Neuronal stem cell (in vitro differentiated cells): ENCODE results near the gene NOM1.

Source experiments
- DNase-seq: peaks from one replicate; pipeline ENCODE4 v3.0.0-alpha.2; 2013; ENCODE audit warnings: low spot score
- H2AFZ ChIP-seq: one replicate; pipeline ENCODE4 v1.6.1; 2013; ENCODE audit warnings: mild to moderate bottlenecking, low read length, inconsistent platforms
- H2AK5ac ChIP-seq: 2 replicates; pipeline ENCODE4 v1.6.1; 2013; ENCODE audit warnings: low read depth, mild to moderate bottlenecking, inconsistent platforms, low read length, moderate library complexity, mixed read lengths
- H2BK120ac ChIP-seq: 2 replicates; pipeline ENCODE4 v1.6.1; 2013; ENCODE audit warnings: low read depth, mild to moderate bottlenecking, inconsistent platforms, low read length, moderate library complexity, mixed read lengths
- H2BK12ac ChIP-seq: one replicate; pipeline ENCODE4 v1.6.1; 2013; ENCODE audit warnings: low read length, inconsistent platforms
- H2BK15ac ChIP-seq: 2 replicates; pipeline ENCODE4 v1.6.1; 2013; ENCODE audit warnings: mild to moderate bottlenecking, low read length, inconsistent platforms, mixed read lengths
- H2BK5ac ChIP-seq: one replicate; pipeline ENCODE4 v1.6.1; 2013; ENCODE audit warnings: inconsistent platforms, mild to moderate bottlenecking, low read length, moderate library complexity
- H3K14ac ChIP-seq: one replicate; pipeline ENCODE4 v1.6.1; 2013; ENCODE audit warnings: low read length, inconsistent platforms
- H3K18ac ChIP-seq: 2 replicates; pipeline ENCODE4 v1.6.1; 2013; ENCODE audit warnings: low read length, inconsistent platforms
- H3K23ac ChIP-seq: 2 replicates; pipeline ENCODE4 v1.6.1; 2013; ENCODE audit warnings: low read depth, mild to moderate bottlenecking, mixed read lengths, low read length, inconsistent platforms; ENCODE audit not compliant: poor library complexity
- H3K27ac ChIP-seq: replicated peaks from 3 replicates; pipeline ENCODE4 v1.5.1; 2013; ENCODE audit warnings: low read length, inconsistent platforms
- H3K27me3 ChIP-seq, 3 experiments: 2 replicates each; pipeline ENCODE4 v1.6.1; 2013; ENCODE audit warnings: low read length in 3 of 3, mild to moderate bottlenecking in 2 of 3, inconsistent platforms in 1 of 3, low read depth in 1 of 3, mixed read lengths in 1 of 3, moderate library complexity in 1 of 3; ENCODE audit not compliant: control insufficient read depth in 3 of 3, insufficient read depth in 3 of 3
- H3K36me3 ChIP-seq, 2 donors: replicated peaks in 1 of 2; 2 replicates each; pipeline ENCODE4 v1.6.1; 2013; ENCODE audit warnings: low read length in 2 of 2; ENCODE audit not compliant: control insufficient read depth in 2 of 2, insufficient read depth in 2 of 2
- H3K4ac ChIP-seq: 2 replicates; pipeline ENCODE4 v1.6.1; 2013; ENCODE audit warnings: inconsistent platforms, mild to moderate bottlenecking, low read length, moderate library complexity
- H3K4me1 ChIP-seq, 2 donors: 1 replicate in 1 of 2; 2 replicates in 1 of 2; pipeline ENCODE4 v1.6.1; 2013; ENCODE audit warnings: low read length in 2 of 2, low read depth in 1 of 2; ENCODE audit not compliant: control insufficient read depth in 2 of 2, insufficient read depth in 1 of 2
- H3K4me2 ChIP-seq: one replicate; pipeline ENCODE4 v1.6.1; 2013; ENCODE audit warnings: mild to moderate bottlenecking, low read length, inconsistent platforms; ENCODE audit not compliant: insufficient read depth, poor library complexity, severe bottlenecking
- H3K4me3 ChIP-seq, 2 donors: 2 replicates each; pipeline ENCODE4 v1.5.1; 2013; ENCODE audit warnings: low read length in 2 of 2, mild to moderate bottlenecking in 2 of 2, inconsistent platforms in 1 of 2, moderate library complexity in 1 of 2
- H3K79me1 ChIP-seq: one replicate; pipeline ENCODE4 v1.6.1; 2013; ENCODE audit warnings: low read depth, mild to moderate bottlenecking, inconsistent platforms, low read length, moderate library complexity
- H3K9ac ChIP-seq: one replicate; pipeline ENCODE4 v1.6.1; 2013; ENCODE audit warnings: mild to moderate bottlenecking, low read depth, low read length, inconsistent platforms; ENCODE audit not compliant: poor library complexity
- H3K9me3 ChIP-seq, 2 donors: replicated peaks in 1 of 2; 2 replicates each; pipeline versions ENCODE3 to v1.6.1; 2013; ENCODE audit warnings: low read length in 2 of 2, mild to moderate bottlenecking in 2 of 2, inconsistent platforms in 1 of 2, low read depth in 1 of 2, mixed read lengths in 1 of 2, moderate library complexity in 1 of 2; ENCODE audit not compliant: control insufficient read depth in 2 of 2, insufficient read depth in 1 of 2
- H4K8ac ChIP-seq: one replicate; pipeline ENCODE4 v1.6.1; 2013; ENCODE audit warnings: low read depth, mild to moderate bottlenecking, inconsistent platforms, low read length, moderate library complexity
- H4K91ac ChIP-seq: one replicate; pipeline ENCODE4 v1.6.1; 2013; ENCODE audit warnings: low read length, low read depth, mild to moderate bottlenecking, inconsistent platforms; ENCODE audit not compliant: poor library complexity
- WGBS, 2 donors: extraction: QIAGEN DNeasy Blood & Tissue Kit; methylation state at CpG; one replicate each; pipeline ENCODE4 v1.1.7; 2013; ENCODE audit warnings: missing lambda C conversion rate in 2 of 2, mixed read lengths in 1 of 2; ENCODE audit not compliant: insufficient read length in 2 of 2, insufficient replicate concordance in 1 of 2; ENCODE audit errors: extremely low coverage in 2 of 2; 5-methylcytosine and 5-hydroxymethylcytosine counted together

Gene NOM1

DNA sequence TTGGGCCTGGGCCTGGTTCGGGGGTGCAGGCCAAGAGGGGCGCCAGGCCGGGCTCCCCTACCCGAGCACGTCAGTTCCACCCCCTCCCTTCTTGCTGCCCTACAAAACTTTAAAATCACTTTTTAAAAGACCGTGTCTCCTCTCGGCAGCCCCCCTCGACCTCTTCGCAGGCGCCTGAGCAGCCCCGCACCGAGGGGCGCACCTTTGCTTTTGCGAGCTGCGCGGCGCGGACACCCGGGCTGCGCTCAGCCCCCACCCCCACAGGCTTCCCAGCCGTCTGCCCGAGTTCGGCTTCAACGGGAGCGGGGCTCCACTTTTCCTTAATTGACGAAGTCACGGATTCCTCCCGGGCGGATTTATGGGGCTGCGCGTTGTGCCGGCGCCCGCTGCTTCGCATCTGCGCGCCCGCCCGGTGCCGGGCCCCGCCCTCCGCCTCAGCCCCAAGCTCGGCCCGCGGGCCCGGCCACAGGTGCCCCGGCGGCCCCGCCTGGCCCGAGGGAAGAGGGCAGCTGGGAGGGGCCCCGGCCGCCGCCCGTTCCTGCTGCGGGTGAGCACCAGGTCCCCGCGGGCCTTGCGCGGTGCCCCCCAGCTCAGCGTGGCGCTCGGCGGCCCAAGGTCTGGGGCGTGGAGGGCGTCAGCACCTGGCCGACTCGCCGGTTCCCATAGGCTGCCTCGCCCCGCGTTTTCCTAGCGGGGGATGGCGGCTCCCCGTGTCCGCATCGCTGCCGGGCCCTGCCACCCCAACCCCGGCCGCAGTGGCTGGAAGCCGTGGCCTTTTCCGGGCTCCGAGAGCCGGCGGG, 71.8 kb downstream of the NOM1 start:
- H3K23ac ChIP-seq = peak overlapping the region; percentile 85
- H2BK12ac ChIP-seq = no peak overlapping the region
- peak overlapping the region; percentile 56 for H2AK5ac ChIP-seq
- H4K8ac ChIP-seq = no peak overlapping the region
- H2BK15ac ChIP-seq = no peak overlapping the region
- peaks cover 65 to 100% (median 93%) of the 10 kb centered on the region in 3 experiments for H3K27me3 ChIP-seq
- H3K4ac ChIP-seq = no peak overlapping the region
- H3K4me1 ChIP-seq = peaks cover 0 to 2% of the 10 kb centered on the region in 2 donors
- no peaks in the 10 kb centered on the region for H3K79me1 ChIP-seq
- WGBS, 2 donors = no CpG with 5 or more reads among the region's 84 CpGs
- DNase-seq = no peak
- H3K27ac ChIP-seq = no peak overlapping the region
- H3K4me3 ChIP-seq = no peak overlapping the region
- H2AFZ ChIP-seq = peak overlapping the region; percentile 65
- H2BK5ac ChIP-seq = no peak overlapping the region
- H3K18ac ChIP-seq = peak overlapping the region; percentile 76
- H2BK120ac ChIP-seq = peak overlapping the region; percentile 61
- peak overlapping the region; percentile 25 for H3K4me2 ChIP-seq
- no peak overlapping the region for H3K9ac ChIP-seq
- no peak overlapping the region for H3K14ac ChIP-seq
- H4K91ac ChIP-seq = no peak overlapping the region
- H3K36me3 ChIP-seq = no peaks in the 10 kb centered on the region
- peaks cover 0 to 4% of the 10 kb centered on the region in 2 donors for H3K9me3 ChIP-seq

DNA sequence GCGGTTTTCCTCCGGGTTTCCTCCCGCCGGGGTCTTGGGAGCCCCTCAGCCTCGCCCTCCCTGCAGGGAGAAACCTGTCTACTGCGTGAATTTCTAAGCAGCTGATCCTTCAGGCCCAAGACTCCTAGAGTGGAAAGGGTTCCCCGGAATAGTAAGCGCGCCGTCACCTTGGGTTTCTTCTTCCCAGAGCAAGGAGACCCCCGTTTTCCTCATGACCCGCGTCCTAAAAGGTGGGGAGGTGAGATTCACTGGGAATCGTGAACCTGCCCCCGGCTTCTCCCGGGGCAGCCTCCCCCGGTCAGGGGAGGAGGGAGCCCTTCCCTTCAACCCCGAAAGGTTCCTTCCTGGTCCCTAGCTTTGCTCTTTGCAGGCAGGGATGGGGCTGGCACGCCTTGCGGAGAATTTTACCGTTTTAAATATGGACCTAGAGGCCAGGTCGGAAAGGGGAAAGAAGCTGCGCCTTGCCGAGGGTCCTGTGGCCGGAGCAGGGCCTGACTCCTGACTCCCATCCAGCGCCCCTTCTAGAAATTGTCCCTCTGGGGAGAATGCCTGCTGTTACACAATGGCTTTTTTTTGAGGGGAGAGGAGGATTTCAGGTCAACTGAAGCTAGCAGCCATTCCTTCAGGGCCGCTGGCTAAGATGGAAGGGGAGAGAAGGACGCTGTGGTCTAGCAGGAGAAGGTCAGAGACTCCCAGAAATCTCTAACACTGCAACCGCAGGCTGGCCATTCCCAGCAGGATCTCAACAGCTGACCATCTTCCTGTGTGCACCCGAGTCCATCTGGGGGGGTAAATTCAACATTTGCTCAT, 72.6 kb downstream of the NOM1 start:
- H3K14ac ChIP-seq = no peak overlapping the region
- H4K8ac ChIP-seq = no peak overlapping the region
- H3K27ac ChIP-seq = no peak overlapping the region
- H3K4me1 ChIP-seq = peaks cover 0 to 2% of the 10 kb centered on the region in 2 donors
- no CpG with 5 or more reads among the region's 30 CpGs for WGBS, 2 donors
- DNase-seq = no peak
- H2BK5ac ChIP-seq = peak overlapping the region; percentile 75
- no peak overlapping the region for H3K18ac ChIP-seq
- peak overlapping the region; percentile 25 for H3K4me2 ChIP-seq
- peak overlapping the region; percentile 61 for H2BK120ac ChIP-seq
- peak overlapping the region; percentile 56 for H2AK5ac ChIP-seq
- H3K4me3 ChIP-seq = no peak overlapping the region
- H3K9me3 ChIP-seq = peaks cover 0 to 4% of the 10 kb centered on the region in 2 donors
- peak overlapping the region; percentile 65 for H2AFZ ChIP-seq
- H4K91ac ChIP-seq = no peak overlapping the region
- no peaks in the 10 kb centered on the region for H3K36me3 ChIP-seq
- H2BK15ac ChIP-seq = no peak overlapping the region
- H3K9ac ChIP-seq = no peak overlapping the region
- H3K79me1 ChIP-seq = no peaks in the 10 kb centered on the region
- no peak overlapping the region for H3K23ac ChIP-seq
- H3K4ac ChIP-seq = no peak overlapping the region
- H3K27me3 ChIP-seq = peaks cover 58 to 100% (median 90%) of the 10 kb centered on the region in 3 experiments
- no peak overlapping the region for H2BK12ac ChIP-seq
